Stomach (tissue), 9 donors: ENCODE results near the gene SOD3. TPM values are rescaled to one million over a fixed set of nuclear protein-coding genes. Genes with fewer than 3 reads are reported as not detected.

Experiments used
- DNase-seq, 2 donors: peaks; one replicate each; pipeline versions ENCODE4 v3.0.0 to v3.0.0-alpha.2; 2013 to 2019
- H3K27ac ChIP-seq, 5 donors: fragments of 200-600 bp in 4 of 5; sonication (generic) in 4 of 5; one replicate each; pipeline ENCODE4 v1.5.1; 2013 to 2019; ENCODE audit warnings: mild to moderate bottlenecking in 1 of 5, moderate library complexity in 1 of 5
- H3K27me3 ChIP-seq, 3 donors: fragments of 200-600 bp; sonication (generic); one replicate each; pipeline ENCODE4 v1.5.1; 2017 to 2019; ENCODE audit warnings: mixed run types in 1 of 3
- H3K36me3 ChIP-seq, 4 donors: fragments of 200-600 bp; sonication (generic); 1 replicate in 3 of 4; 2 replicates in 1 of 4; pipeline ENCODE4 v1.5.1; 2016 to 2019
- H3K4me1 ChIP-seq, 4 donors: fragments of 200-600 bp; sonication (generic); one replicate each; pipeline ENCODE4 v1.5.1; 2016 to 2019
- H3K4me3 ChIP-seq, 4 donors: fragments of 200-600 bp; sonication (generic) in 3 of 4; one replicate each; pipeline ENCODE4 v1.5.1; 2016 to 2019; ENCODE audit warnings: mild to moderate bottlenecking in 1 of 4
- H3K9me3 ChIP-seq, 4 donors: fragments of 200-600 bp; sonication (generic); one replicate each; pipeline ENCODE4 v1.5.1; 2016 to 2019
- EP300 ChIP-seq: sonication (generic); formaldehyde crosslinking; IDR thresholded peaks from one replicate; pipeline ENCODE4 v1.6.1; 2017; ENCODE audit warnings: antibody characterized with exemption
- POLR2A ChIP-seq, 4 donors: fragments of 450-650 bp; IDR thresholded peaks; one replicate each; pipeline ENCODE4 v1.6.1; 2016; ENCODE audit warnings: antibody characterized with exemption in 4 of 4, control low read depth in 2 of 4, mild to moderate bottlenecking in 1 of 4, moderate library complexity in 1 of 4
- POLR2AphosphoS5 ChIP-seq, 3 donors: sonication (generic); formaldehyde crosslinking; IDR thresholded peaks; one replicate each; pipeline ENCODE4 v1.6.1; 2016; ENCODE audit warnings: antibody characterized with exemption in 3 of 3
- WGBS, 5 donors: extraction: QIAGEN DNeasy Blood & Tissue Kit in 3 of 5; methylation state at CpG; one replicate each; pipeline versions ENCODE4 v1.1.5 to v1.1.7; 2013 to 2018; 5-methylcytosine and 5-hydroxymethylcytosine counted together
- intact Hi-C: fragments of 100-400 bp; cut with DNase I; formaldehyde crosslinking; loops from one replicate; pipeline ENCODE4 v1.15.1; 2023; ENCODE audit warnings: low total_unique reads
- polyA plus RNA-seq, 3 donors: library from polyadenylated mRNA; stranded (reverse); fragments of 200-250 nt; gene quantifications; one replicate each; pipeline ENCODE4 v1.2.3, GENCODE V29; 2013
- total RNA-seq, 5 donors: library from RNA; depleted of rRNA; stranded (reverse); fragments of >200 nt; gene quantifications; one replicate each; pipeline versions ENCODE4 v1.1.0 to v1.2.3, GENCODE V29; 2014 to 2016
- TF ChIP-seq, protein P1 (sequence below), 7 experiments: fragments of 450-650 bp in 4 of 7; fragments of 200-600 bp in 3 of 7; sonication (generic) in 3 of 7; IDR thresholded peaks; one replicate each; pipeline ENCODE4 v1.5.1; 2016 to 2019; ENCODE audit warnings: antibody characterized with exemption in 7 of 7, control low read depth in 2 of 7, mild to moderate bottlenecking in 1 of 7
- donor health status: healthy with polysubstance abuse.
- donor health status: Bipolar disorder and iron deficiency.
- donor health status: healthy.

SOD3 gene
- total and polyA plus RNA-seq, 8 donors = 8.8 to 188 (median 39.5) TPM

- Histone ChIP-seq H3K9me3 (no peaks in the 10 kb centered on the region), H3K36me3 (peaks cover 2 to 64% (median 53%) of the 10 kb centered on the region in 4 donors), H3K27ac (no peak overlapping the region), H3K4me3 (no peak overlapping the region), H3K27me3 (no peaks in the 10 kb centered on the region), H3K4me1 (peaks cover 0 to 7% (median 0%) of the 10 kb centered on the region in 4 donors)
- TF ChIP-seq POLR2A (IDR thresholded peaks at IDR 0.05) (no peak), POLR2AphosphoS5 (IDR thresholded peaks at IDR 0.05) (no peak), EP300 (no peak)
- WGBS, 5 donors = 80 to 90% (median 81%) methylated on average over 7 of the region's 7 CpGs
- DNase-seq = peak in 1 of 2 donors; percentile 59
- intact Hi-C loops = no loop called here
Measured at GRCh38 chr4:24824720-24825119, 29.3 kb downstream of the SOD3 start.

DNA sequence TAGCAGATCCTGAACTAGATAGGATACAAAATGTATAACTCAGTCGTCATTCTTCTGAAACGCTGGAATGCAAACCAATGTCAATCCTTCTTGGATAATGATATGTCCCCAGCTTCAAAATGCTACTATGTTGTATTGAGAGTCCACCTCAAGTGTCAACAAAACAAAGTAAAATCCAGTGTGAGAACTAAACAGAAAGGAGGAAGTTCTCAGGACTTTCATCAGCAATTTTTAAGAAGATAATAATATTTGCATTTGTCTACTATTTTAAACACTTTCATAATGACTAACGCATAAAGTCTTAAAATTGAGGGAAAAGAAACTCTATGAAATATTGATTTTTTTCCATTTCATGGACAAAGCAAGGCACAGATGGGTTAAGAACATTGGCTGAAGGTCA lies 36.3 kb downstream of the SOD3 start:
- 85 to 91% (median 88%) methylated on average over 3 of the region's 3 CpGs for WGBS, 5 donors
- TF ChIP-seq POLR2AphosphoS5 (IDR thresholded peaks at IDR 0.05) (no peak), POLR2A (IDR thresholded peaks at IDR 0.05) (no peak), EP300 (no peak)
- TF ChIP-seq, protein P1, sequence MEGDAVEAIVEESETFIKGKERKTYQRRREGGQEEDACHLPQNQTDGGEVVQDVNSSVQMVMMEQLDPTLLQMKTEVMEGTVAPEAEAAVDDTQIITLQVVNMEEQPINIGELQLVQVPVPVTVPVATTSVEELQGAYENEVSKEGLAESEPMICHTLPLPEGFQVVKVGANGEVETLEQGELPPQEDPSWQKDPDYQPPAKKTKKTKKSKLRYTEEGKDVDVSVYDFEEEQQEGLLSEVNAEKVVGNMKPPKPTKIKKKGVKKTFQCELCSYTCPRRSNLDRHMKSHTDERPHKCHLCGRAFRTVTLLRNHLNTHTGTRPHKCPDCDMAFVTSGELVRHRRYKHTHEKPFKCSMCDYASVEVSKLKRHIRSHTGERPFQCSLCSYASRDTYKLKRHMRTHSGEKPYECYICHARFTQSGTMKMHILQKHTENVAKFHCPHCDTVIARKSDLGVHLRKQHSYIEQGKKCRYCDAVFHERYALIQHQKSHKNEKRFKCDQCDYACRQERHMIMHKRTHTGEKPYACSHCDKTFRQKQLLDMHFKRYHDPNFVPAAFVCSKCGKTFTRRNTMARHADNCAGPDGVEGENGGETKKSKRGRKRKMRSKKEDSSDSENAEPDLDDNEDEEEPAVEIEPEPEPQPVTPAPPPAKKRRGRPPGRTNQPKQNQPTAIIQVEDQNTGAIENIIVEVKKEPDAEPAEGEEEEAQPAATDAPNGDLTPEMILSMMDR (IDR thresholded peaks at IDR 0.05) = no peak
- Histone ChIP-seq H3K9me3 (no peaks in the 10 kb centered on the region), H3K27me3 (no peaks in the 10 kb centered on the region), H3K36me3 (peaks cover 14 to 84% (median 73%) of the 10 kb centered on the region in 4 donors), H3K4me1 (no peaks in the 10 kb centered on the region), H3K27ac (no peak overlapping the region), H3K4me3 (no peak overlapping the region)
- intact Hi-C loops = no loop called here
- DNase-seq = no peak

DNA sequence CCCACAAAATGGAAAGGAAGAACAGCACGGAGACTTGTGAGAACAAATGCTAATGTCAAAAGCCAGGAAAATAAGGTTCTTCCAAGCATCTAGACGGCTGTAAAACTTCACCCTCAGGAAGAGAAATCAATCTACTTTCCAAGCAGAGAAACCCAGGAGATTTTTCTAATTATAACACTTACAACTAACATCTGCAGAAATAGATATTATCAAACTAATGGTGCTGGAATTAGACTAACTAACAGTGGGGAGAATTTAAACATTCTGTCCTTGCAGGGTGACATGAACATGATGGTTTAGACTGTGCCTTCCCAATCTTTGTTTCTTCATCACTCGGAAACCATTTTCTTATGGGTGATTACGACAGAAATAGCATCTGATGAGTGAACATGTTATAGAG lies 40.3 kb downstream of the SOD3 start:
- Histone ChIP-seq H3K27ac (no peak overlapping the region), H3K4me1 (peaks cover 0 to 7% (median 0%) of the 10 kb centered on the region in 4 donors), H3K9me3 (no peaks in the 10 kb centered on the region), H3K27me3 (no peaks in the 10 kb centered on the region), H3K36me3 (peaks cover 14 to 62% (median 58%) of the 10 kb centered on the region in 4 donors), H3K4me3 (no peak overlapping the region)
- intact Hi-C loops = no loop called here
- DNase-seq = no peak
- WGBS, 5 donors = 86 to 96% (median 93%) methylated on average over 4 of the region's 4 CpGs
- TF ChIP-seq, protein P1 (IDR thresholded peaks at IDR 0.05) = no peak
- TF ChIP-seq EP300 (no peak), POLR2AphosphoS5 (IDR thresholded peaks at IDR 0.05) (no peak), POLR2A (IDR thresholded peaks at IDR 0.05) (no peak)

DNA sequence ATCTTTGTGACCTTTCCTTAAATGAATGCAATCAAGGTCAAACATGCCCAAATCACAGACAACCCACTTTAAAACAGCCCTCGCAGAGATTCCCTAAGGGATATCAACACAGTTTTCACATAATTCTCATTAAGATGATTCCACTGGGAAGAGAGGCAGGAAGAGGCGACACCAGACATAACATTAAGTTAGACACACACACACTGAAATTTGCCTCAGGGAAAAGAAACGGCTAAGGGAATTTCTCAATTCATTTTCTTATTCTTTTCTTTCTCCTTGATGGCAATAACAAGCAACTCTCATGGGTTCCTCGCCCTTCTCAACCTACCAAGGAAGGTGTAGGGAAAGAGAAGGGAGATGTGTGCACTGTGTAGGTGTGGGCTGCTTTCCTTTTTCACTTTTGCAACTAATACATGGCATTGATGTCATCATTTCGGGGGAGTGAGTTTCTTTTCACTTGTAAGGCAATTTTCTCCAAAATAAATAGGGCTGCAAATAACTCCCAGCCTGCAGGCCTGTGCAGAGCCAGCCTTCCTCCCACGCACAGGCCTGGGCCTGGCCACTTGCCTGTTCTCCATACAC lies 41.4 kb downstream of the SOD3 start:
- 81 to 94% (median 88%) methylated on average over 6 of the region's 6 CpGs for WGBS, 5 donors
- Histone ChIP-seq H3K27ac (no peak overlapping the region), H3K9me3 (no peaks in the 10 kb centered on the region), H3K27me3 (no peaks in the 10 kb centered on the region), H3K36me3 (peaks cover 8 to 51% (median 49%) of the 10 kb centered on the region in 4 donors), H3K4me3 (no peak overlapping the region), H3K4me1 (peaks cover 0 to 18% (median 2%) of the 10 kb centered on the region in 4 donors)
- no peak for TF ChIP-seq EP300
- no peak for TF ChIP-seq POLR2AphosphoS5 (IDR thresholded peaks at IDR 0.05)
- no peak for TF ChIP-seq POLR2A (IDR thresholded peaks at IDR 0.05)
- TF ChIP-seq, protein P1 (IDR thresholded peaks at IDR 0.05) = no peak
- intact Hi-C loops = no loop called here
- no peak for DNase-seq

DNA sequence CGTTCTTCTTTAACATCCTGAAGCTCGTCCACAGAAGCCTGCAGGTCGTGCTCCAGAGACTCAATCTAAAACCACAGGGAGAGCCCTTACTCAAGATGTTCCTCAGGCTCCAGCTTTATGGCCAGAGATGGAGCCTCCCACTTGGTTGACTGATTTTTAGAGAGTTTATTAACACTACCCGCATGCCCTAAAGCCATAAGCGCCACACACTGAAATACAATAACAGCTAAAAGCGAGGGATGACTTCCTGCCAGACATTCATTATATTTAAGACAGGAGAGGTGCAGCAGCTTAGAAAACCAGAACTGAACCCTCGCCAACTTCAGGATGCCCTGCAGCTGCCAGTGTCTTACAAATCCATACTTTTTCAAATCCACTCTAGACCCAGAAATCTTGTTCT lies 42.0 kb downstream of the SOD3 start:
- no peak overlapping the region for H3K27ac ChIP-seq
- TF ChIP-seq EP300 (no peak), POLR2AphosphoS5 (IDR thresholded peaks at IDR 0.05) (no peak), POLR2A (IDR thresholded peaks at IDR 0.05) (no peak)
- TF ChIP-seq, protein P1 (IDR thresholded peaks at IDR 0.05) = no peak
- no peak for DNase-seq
- H3K4me3 ChIP-seq = no peak overlapping the region
- H3K27me3 ChIP-seq = no peaks in the 10 kb centered on the region
- peaks cover 0 to 21% (median 3%) of the 10 kb centered on the region in 4 donors for H3K4me1 ChIP-seq
- no peaks in the 10 kb centered on the region for H3K9me3 ChIP-seq
- intact Hi-C loops = no loop called here
- H3K36me3 ChIP-seq = peaks cover 8 to 49% (median 49%) of the 10 kb centered on the region in 4 donors
- WGBS, 5 donors = 87 to 93% (median 90%) methylated on average over 7 of the region's 7 CpGs
